K562 treated with DMSO at 1 percent for 12 hours (cell line): ENCODE data around the gene COX7A1. TPM values are rescaled to one million over a fixed set of nuclear protein-coding genes. Genes with fewer than 3 reads are reported as not detected.

Source experiments
- total RNA-seq: library from RNA; unstranded; fragments of 300-600 nt; gene quantifications from 2 replicates; pipeline ENCODE4 v1.2.3, GENCODE V29; 2022; ENCODE audit not compliant: insufficient read depth

Gene COX7A1
- total RNA-seq, result not detected in 2 replicates

GRCh38 chr19:36152352-36153091 lies at the start of gene COX7A1:
Gene COX7A1, minus strand, starts transcription at chr19:36152447. Its CDS starts 40 bp downstream, at chr19:36152407.

GRCh38 chr19:36139473-36140303 lies 12.6 kb downstream of the COX7A1 start, which contains the start of gene CAPNS1:
Gene CAPNS1, plus strand, starts transcription at chr19:36140066. Its CDS starts 946 bp downstream, at chr19:36141012.

GRCh38 chr19:36115453-36116343 lies 36.5 kb downstream of the COX7A1 start, which contains the start of gene TBCB:
Gene TBCB, plus strand, starts transcription at chr19:36115468. Its CDS starts 93 bp downstream, at chr19:36115561.

GRCh38 chr19:36114721-36115452 lies 37.4 kb downstream of the COX7A1 start, which contains the start of gene POLR2I:
Gene POLR2I, minus strand, starts transcription at chr19:36114875. Its CDS starts 19 bp downstream, at chr19:36114856.

GRCh38 chr19:36110487-36111199 lies 41.6 kb downstream of the COX7A1 start, which contains the start of gene OVOL3:
Gene OVOL3, plus strand, starts transcription at chr19:36111143. Its CDS starts 60 bp downstream, at chr19:36111203.

Other genes starting within 250 kb of the COX7A1 start
- not detected in 2 replicates for gene HCST, start 249.9 kb downstream of the COX7A1 start, total RNA-seq
- 18.6 and 31.0 TPM in 2 replicates for gene TYROBP, start 244.2 kb downstream of the COX7A1 start, total RNA-seq
- gene LRFN3, start 216.1 kb downstream of the COX7A1 start, total RNA-seq, result not detected in 2 replicates
- gene SDHAF1, start 157.3 kb downstream of the COX7A1 start, total RNA-seq, result 49.4 and 74.2 TPM in 2 replicates
- 0.46 TPM in 1 of 2 replicates, not detected in the other for gene SYNE4, start 143.6 kb downstream of the COX7A1 start, total RNA-seq
- gene ALKBH6, start 138.2 kb downstream of the COX7A1 start, total RNA-seq, result 35.2 and 37.1 TPM in 2 replicates
- gene CLIP3, start 119.6 kb downstream of the COX7A1 start, total RNA-seq, result 0.53 and 2.6 TPM in 2 replicates
- gene THAP8, start 98.2 kb downstream of the COX7A1 start, total RNA-seq, result 2.6 and 5.0 TPM in 2 replicates
- 19.3 and 36.3 TPM in 2 replicates for gene WDR62, start 97.5 kb downstream of the COX7A1 start, total RNA-seq
- not detected in 2 replicates for gene OVOL3, start 41.3 kb downstream of the COX7A1 start, total RNA-seq
- 103 and 135 TPM in 2 replicates for gene POLR2I, start 37.6 kb downstream of the COX7A1 start, total RNA-seq
- gene TBCB, start 37.0 kb downstream of the COX7A1 start, total RNA-seq, result 57.0 and 83.4 TPM in 2 replicates
- 204 and 224 TPM in 2 replicates for gene CAPNS1, start 12.4 kb downstream of the COX7A1 start, total RNA-seq
- 0.75 and 1.5 TPM in 2 replicates for gene ZNF565, start 62.2 kb upstream of the COX7A1 start, total RNA-seq
- gene ZNF146, start 62.7 kb upstream of the COX7A1 start, total RNA-seq, result 18.4 and 48.5 TPM in 2 replicates
- gene ZFP14, start 226.8 kb upstream of the COX7A1 start, total RNA-seq, result 0.39 and 0.63 TPM in 2 replicates